Hematopoietic multipotent progenitor cell treated with erythropoietin and hydrocortisone succinate and interleukin-3 and kit ligand, for 6 days (in vitro differentiated cells): ENCODE results near the gene TMED3.
A peak's percentile ranks its signal among the peaks of the same experiment; 100 is the strongest.
"Not testable (repeated sequence)": the region's sequence is repeated elsewhere in the genome, so short reads cannot be mapped to it uniquely, and the experiment has no call there.

Experiments used
- DNase-seq: peaks from one replicate; pipeline ENCODE4 v3.0.0-alpha.2; 2015

Gene TMED3

GRCh38 chr15:79319973-79320372, 9.1 kb downstream of the TMED3 start:
- DNase-seq = not testable (repeated sequence)

GRCh38 chr15:79321876-79322275, 11.0 kb downstream of the TMED3 start:
- DNase-seq = no peak

- DNase-seq = no peak
These were observed 11.4 kb downstream of the TMED3 start for GRCh38 chr15:79322306-79322705.

- DNase-seq = peak; percentile 88
These were observed 12.0 kb downstream of the TMED3 start for GRCh38 chr15:79322945-79323344.

GRCh38 chr15:79329171-79329611, 18.3 kb downstream of the TMED3 start:
- peak; percentile 38 for DNase-seq

- no peak for DNase-seq
These were observed 22.1 kb downstream of the TMED3 start for GRCh38 chr15:79332824-79333510.

GRCh38 chr15:79337591-79337990, 26.7 kb downstream of the TMED3 start:
- no peak for DNase-seq

GRCh38 chr15:79339588-79340314, 28.8 kb downstream of the TMED3 start:
- peak; percentile 73 for DNase-seq

GRCh38 chr15:79340315-79340602, 29.3 kb downstream of the TMED3 start:
- no peak for DNase-seq

GRCh38 chr15:79341396-79341795, 30.5 kb downstream of the TMED3 start:
- no peak for DNase-seq

- DNase-seq = no peak
These were observed 38.6 kb downstream of the TMED3 start for GRCh38 chr15:79349525-79349924.

- DNase-seq = no peak
These were observed 41.3 kb downstream of the TMED3 start for GRCh38 chr15:79352206-79352605.

GRCh38 chr15:79357566-79357965, 46.7 kb downstream of the TMED3 start:
- DNase-seq = no peak

GRCh38 chr15:79358069-79358468, 47.2 kb downstream of the TMED3 start:
- no peak for DNase-seq

- DNase-seq = no peak
These were observed 53.8 kb downstream of the TMED3 start for GRCh38 chr15:79364571-79365240.

- DNase-seq = no peak
These were observed 54.9 kb downstream of the TMED3 start for GRCh38 chr15:79365765-79366164.

- no peak for DNase-seq
These were observed 55.8 kb downstream of the TMED3 start for GRCh38 chr15:79366691-79367090.

- peak; percentile 61 for DNase-seq
These were observed 59.8 kb downstream of the TMED3 start for GRCh38 chr15:79370716-79371115.

GRCh38 chr15:79371591-79371990, 60.7 kb downstream of the TMED3 start:
- peak; percentile 35 for DNase-seq

- no peak for DNase-seq
These were observed 61.5 kb downstream of the TMED3 start for GRCh38 chr15:79372428-79372827.
